ENCODE data around the gene ACVR1B.

The ACVR1B gene

DNA sequence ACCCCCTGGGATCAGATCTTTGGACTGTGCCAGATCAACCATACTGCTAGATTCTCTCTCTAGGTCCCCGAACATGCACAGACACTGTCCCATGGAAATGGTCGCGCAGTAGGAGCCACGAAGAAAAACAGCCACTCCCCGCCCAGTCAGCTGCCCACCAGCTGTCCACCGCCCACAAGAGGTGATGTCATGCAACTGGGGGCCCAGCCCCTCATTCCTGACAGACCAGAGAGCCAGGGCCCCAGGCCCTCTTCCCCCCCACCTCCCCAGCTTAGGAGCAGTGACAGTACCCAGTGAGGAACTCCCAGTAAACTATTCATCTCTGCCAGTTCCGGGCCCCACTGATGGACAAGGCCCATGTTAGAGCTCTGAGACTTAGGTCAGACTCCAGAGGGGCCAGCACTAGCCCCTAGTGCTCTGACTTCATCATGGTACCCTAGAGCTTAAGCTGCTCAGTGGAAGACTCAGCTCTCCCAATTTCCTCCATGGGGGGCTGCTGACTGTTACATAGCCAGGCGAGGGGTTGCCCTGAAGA, 51.6 kb downstream of the ACVR1B start:
- no peak for FAIRE-seq
- DNase-seq (ENCODE audit: insufficient read length, low spot score) = no peak

DNA sequence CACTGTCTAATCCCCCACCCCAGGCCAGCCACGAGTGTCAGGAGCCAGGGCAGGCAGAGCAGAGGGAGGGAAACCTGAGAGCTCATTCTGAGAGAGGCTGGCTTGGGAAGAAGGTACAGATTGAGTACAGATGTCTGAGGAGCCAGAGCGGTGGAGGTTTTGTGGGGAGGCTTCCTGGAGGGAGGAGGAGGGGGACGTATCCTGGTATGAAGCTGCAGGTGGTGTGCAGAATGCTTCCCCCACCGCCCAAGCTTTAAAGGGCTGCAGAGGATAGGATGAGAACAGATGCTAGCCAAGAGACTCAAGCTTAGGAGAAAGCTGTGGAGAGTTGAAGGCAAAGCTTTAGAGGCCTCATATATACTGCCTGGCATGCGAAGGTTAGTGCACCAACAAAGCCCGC, 52.1 kb downstream of the ACVR1B start:
- no peak for FAIRE-seq
- no peak for DNase-seq (ENCODE audit: insufficient read length, low spot score)

DNA sequence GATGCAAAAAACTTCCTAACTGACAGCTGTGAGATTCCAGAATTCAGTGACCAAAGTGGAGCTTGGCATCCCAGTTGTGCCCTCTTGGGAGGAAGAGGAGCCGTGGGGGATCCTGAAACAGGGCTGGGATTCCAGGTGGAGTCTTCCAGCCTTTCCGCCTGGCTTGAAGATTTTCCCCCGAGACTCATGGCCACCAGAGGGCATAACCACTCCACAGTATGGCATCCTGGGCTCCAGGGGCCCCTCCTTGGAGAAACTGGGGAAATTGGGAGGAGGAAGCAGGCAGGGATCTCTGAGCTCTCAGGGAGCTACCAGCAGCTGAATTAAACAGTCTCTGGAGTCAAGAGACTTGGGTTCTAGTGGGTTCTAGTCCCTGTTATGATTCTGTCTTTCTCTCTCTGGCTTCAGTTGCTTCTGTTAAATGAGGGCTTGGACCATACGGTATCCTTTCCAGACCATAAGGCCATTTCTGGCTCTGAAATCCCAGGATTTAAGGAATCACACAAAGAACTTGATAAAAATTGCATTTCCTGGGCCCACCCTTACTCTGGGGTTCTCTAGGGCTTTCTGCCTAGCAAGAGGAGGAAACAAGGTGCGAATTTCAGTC, 52.6 kb downstream of the ACVR1B start:
- FAIRE-seq (no peak), DNase-seq (ENCODE audit: insufficient read length, low spot score) (no peak)

DNA sequence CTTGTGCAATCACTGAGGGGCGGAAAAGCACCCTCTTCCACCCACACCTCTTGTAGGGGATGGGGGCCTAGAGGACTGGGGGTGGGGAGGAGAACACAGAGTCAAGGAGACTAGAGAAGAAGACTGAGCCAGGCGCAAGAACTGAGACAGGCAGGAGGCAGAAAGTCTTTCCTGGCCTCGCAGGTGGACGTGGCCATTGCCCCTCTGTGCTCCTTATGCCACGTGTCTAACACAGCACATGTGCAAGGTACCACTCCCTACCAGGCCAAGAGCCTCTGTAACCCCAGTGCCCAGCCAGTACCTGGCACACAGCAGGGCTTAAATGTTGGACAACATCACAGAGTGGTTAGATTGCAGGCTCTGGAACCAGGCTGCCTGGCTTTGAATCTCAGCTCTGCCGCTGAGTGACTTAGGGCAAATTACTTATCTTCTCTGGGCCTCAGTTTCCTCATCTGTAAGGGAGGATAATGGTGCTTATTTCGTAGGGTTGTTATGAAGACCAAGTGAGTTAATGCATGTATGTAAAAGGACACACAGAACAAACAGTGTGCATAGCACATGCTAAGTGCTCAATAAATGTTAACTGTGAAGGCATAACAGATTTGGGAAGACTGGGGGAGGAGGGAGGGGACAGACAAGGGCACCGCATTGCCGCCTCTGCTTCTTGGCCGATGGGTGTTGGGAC, 53.9 kb downstream of the ACVR1B start:
- FAIRE-seq (no peak), DNase-seq (ENCODE audit: insufficient read length, low spot score) (no peak)

DNA sequence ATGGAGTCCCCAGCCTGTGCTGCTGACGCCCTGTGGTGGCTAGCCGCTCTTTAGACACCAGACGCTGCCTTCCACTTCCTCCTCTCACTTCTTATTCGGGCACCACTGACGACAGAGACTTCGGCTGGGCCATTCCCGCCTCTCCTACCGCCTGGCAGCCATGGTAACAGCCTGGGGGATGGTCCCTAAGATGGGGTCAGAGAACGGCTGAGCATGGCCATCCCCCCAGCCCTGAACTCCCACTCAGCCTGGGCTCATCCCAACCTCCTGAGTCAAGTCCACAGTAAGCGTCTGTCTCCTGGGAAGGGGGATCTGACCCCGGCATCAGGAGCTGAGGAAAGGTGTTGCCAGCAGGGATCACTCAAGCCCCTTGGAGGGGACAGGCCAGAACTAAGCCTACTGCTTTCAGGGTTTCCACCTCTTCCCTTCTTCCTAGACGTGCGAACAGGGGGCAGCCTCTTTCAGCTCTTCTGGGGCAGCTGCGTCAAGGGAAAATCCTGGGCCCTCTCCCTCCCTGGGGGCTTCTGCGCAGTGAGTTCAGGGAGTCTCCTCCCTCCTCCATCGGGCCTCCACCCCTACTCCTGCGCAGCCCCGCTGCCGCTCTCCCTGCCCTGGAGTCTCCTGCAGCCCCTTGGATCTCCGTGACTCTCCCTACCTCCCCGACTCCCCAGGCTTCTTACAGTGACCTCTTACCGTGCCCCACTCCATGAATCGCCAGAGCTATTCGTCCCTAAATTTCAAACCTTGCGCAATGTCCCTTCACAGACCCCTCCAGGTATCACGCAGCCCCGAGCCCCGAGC, 54.6 kb downstream of the ACVR1B start:
- FAIRE-seq (peak; percentile 73), DNase-seq (ENCODE audit: insufficient read length, low spot score) (peak; percentile 83)

DNA sequence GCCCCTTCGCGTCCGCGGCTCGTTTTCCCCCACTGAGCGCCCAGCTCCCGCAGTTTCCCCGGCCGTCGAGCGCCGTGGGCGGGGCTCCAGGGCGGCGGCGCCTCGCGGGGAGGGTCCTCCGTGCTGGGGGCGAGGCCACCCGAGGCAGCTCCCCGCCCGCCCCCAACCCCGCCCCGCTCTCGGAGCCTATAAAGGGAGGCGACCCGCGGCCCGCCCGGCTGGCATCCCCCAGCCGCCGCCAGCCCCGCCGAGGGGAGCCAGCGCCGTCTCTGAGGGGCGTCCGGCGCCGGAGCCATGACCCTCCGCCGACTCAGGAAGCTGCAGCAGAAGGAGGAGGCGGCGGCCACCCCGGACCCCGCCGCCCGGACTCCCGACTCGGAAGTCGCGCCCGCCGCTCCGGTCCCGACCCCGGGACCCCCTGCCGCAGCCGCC, 55.2 kb downstream of the ACVR1B start, which contains the start of gene TAMALIN:
TAMALIN (plus strand) TSS at position 221 of the 432 bp plus-strand sequence; CDS start at position 295, 74 bp downstream.
- no peak for DNase-seq (ENCODE audit: insufficient read length, low spot score)
- no peak for FAIRE-seq

DNA sequence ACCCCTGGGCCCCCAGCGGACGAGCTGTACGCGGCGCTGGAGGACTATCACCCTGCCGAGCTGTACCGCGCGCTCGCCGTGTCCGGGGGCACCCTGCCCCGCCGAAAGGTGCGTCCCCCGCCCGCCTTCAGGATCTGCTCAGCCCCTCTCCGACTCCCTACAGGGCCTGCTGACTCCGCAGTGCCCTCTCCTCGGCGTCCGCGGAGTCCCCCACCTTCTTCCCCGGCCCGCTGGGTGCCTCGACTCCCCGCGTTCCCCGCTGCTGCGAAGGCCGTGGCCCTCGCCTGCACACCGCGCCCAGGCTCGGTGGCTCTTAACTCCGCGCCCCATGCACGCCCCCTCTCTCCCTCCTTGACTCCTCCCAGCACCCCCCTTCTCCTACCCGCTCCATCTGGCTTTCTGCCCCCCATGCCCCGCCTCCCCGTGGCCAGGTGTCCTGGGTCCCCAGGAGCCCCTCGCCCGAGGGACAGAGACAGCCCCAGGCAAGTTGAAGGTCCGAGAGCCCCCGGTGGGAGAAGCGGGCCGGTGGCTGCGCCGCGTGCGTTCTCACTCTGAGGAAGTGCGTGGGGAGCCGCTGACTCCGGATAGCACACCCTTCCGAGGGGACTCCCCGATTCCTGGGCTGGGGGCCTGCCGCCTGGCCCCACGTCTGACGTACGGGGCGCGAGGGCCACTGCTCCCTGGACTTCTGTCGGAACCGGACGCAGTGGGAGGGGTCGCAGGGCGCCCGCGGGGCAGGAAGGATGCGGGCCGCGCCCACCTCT, 55.8 kb downstream of the ACVR1B start:
- FAIRE-seq (no peak), DNase-seq (ENCODE audit: insufficient read length, low spot score) (no peak)

DNA sequence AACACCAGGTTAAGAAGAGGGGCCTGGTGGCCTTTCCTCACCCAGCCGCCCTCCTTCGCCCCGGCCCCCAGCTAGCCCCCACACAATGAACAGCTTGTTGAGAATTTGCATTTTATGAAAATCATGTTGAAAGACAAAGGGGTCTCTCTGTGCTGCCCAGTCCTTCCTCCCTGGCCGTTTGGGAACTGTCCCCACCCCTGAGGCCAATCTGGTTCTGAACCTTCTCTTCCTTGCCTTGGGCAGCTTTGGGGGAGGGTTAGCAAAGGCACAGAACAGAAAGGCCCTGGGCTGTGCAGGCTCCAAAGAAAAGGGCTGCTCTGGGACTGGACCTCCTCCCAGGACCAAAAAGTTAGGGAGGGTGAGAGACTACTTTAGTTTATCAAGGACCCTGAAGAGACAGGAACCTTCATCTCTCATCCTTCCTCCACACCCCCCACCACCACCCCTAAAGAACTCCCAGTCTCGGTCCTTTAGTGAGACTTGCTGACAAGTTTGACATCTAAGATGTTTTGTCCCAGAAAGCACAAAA, 56.5 kb downstream of the ACVR1B start:
- DNase-seq (ENCODE audit: insufficient read length, low spot score) (no peak), FAIRE-seq (no peak)

DNA sequence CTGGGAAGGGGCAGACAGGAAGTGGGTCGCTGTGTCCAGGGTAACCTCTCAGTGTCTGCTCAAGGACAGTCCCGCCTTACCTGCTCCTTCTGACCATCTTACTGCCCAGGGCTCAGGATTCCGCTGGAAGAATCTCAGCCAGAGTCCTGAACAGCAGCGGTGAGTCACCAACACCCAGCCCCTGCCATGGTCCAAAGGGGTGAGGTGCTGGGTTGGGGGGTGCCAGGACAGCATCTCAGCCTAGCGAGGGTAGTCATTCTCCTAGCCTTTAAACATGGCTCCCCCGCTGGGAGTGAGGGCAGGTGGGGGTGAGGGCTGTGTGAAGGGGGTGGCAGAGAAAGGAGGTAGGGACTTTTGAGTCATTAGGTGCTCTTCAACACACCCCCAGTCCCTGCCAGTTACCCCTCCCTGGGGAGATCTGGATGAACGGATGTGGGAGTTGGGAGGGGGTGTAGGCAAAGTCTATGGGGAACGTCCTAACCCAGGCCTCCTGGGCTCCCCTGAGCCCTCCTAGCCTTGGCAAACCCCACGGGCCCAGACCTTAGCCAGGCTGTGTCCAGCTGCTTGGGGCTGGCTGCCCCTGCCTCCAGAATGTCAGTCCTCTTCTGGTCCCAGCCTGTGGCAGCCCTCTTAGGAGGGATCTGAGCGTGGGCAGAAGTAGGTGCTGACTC, 57.7 kb downstream of the ACVR1B start:
- DNase-seq (ENCODE audit: insufficient read length, low spot score) (no peak), FAIRE-seq (no peak)

DNA sequence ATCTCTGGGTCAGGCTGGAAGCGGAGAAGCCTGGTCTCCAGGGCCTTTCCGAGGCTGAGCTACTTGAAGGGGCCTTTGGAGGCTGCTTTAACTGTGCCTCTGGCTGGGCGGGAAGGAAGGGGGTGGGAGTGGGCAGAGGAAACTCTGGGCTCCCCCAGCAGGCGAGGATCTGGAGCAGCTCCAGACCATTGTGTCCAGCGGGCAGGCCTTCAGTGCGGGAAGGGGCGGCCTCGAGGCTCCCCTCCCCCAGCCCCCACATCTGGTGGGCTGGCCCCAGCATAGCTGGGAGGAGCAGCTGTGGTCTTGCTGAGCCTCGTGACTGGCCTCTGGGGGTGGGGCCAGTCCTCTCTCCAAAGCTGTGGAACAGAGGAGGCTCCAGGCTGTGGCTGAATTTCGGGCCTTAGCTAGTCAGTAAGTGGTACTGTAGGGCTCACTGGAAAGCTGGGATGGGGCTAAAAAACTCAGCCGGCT, 58.7 kb downstream of the ACVR1B start:
- DNase-seq (ENCODE audit: insufficient read length, low spot score) (no peak), FAIRE-seq (no peak)

DNA sequence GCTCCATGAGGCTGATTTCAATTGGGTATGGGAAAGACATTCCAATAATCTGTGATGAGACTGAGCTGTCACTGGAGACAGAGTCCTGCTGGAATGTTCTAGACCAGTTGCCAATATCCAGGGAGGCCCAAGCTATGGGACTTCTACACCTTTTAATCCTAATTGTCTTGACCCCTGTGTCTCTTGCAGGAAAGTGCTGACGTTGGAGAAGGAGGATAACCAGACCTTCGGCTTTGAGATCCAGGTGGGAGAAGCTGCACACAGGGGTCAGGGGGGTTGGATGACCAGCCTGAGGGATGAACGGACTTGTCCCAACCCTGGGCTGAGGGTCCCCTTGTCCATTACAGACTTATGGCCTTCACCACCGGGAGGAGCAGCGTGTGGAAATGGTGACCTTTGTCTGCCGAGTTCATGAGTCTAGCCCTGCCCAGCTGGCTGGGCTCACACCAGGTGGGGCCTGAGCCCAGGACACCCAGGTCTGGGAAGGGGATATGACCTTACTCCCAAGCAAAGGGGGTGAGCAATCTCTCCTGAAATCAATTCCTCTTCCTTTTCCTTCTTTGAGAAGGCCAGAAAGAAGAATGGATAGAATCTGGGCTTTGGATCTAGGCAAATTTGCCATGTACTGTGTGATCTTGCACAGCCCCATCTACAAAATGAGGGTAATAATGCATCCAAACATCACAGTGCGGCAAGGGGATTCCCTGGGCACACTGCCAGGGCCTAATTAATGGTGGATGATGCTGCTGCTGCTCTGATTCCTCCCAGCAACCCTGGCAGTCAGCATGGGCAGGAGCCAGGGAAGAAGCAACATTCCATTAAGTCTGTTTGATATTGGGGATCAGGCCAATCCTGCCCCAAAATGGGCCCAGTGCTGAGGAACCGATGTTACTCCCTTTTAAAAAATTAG, 59.4 kb downstream of the ACVR1B start:
- DNase-seq (ENCODE audit: insufficient read length, low spot score) (no peak), FAIRE-seq (no peak)

DNA sequence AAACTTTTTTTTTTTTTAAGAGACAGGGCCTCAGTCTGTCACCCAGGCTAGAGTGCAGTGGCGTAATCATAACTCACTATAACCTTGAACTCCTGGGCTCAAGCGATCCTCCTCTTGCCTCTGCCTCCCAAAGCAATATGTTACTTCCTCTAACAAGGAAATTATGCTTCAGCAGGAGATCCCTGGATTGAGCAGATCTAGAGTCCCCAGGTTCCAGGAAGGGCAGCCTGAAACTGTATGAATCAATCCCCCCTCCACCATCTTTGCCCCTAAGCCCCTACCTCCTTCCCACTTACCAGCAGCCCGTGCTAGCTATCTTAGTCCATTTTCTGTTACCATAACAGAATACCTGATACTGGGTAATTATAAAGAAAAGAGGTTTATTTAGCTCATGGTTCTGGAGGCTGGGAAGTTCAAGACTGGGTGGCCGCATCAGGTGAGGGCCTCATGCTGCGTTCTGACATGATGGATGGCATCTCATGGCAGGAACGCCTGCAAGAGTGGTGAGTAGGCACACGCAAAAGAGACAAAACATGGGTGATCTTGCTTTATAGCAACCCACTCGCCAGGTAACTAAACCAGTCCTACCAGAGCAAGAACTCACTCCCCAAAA, 60.2 kb downstream of the ACVR1B start:
- FAIRE-seq = no peak
- no peak for DNase-seq (ENCODE audit: insufficient read length, low spot score)

DNA sequence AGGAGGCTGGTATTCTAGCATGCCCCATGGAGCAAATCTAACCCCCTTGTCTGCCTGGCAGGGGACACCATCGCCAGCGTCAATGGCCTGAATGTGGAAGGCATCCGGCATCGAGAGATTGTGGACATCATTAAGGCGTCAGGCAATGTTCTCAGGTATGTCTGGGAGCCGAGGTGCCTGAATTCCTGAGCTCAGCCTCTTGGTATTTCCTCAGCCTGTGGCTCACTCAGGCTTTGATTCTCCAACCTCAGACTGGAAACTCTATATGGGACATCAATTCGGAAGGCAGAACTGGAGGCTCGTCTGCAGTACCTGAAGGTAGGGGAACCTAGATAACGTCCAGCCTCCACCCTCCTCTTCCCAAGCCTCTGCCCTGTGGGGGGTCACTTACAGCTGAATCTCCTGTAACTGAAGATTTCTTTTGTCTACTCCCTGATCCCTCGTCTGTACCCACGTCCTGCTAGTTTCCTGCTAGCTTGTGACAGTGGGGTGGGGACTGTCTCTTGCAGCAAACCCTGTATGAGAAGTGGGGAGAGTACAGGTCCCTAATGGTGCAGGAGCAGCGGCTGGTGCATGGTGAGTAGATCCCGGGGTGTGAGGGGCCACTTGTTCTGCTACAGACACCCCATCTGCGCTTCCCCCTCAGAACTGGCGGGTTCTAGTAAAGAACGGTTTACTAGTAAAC, 62.3 kb downstream of the ACVR1B start:
- FAIRE-seq (no peak), DNase-seq (ENCODE audit: insufficient read length, low spot score) (no peak)

DNA sequence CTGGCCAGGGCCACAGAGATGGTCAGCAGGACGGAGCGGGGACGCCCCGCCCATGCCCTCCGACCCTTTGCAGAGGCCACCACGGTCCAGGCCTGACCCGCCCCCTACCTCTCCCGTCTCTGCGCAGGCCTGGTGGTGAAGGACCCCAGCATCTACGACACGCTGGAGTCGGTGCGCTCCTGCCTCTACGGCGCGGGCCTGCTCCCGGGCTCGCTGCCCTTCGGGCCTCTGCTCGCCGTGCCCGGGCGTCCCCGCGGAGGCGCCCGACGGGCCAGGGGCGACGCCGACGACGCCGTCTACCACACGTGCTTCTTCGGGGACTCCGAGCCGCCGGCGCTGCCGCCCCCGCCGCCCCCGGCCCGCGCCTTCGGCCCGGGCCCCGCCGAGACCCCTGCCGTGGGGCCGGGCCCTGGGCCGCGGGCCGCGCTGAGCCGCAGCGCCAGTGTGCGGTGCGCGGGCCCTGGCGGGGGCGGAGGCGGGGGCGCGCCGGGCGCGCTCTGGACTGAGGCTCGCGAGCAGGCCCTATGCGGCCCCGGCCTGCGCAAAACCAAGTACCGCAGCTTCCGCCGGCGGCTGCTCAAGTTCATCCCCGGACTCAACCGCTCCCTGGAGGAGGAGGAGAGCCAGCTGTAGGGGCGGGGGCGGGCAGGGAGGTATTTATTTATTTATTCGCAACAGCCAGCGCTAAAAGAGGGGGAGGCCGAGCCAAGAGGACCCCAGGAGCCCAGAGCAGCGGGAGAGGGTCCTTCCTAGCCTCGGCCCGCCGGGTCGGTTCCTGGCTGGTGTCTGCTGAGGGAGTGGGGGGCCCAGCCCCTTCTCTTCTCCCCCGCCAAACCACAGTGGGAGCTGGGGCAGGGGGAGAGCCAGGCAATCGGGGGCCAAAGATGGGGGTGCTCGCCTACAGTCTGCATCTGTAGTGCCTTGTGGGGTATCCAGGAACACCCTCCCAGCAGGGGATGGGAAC, 63.4 kb downstream of the ACVR1B start:
- DNase-seq (ENCODE audit: insufficient read length, low spot score) (no peak), FAIRE-seq (no peak)

DNA sequence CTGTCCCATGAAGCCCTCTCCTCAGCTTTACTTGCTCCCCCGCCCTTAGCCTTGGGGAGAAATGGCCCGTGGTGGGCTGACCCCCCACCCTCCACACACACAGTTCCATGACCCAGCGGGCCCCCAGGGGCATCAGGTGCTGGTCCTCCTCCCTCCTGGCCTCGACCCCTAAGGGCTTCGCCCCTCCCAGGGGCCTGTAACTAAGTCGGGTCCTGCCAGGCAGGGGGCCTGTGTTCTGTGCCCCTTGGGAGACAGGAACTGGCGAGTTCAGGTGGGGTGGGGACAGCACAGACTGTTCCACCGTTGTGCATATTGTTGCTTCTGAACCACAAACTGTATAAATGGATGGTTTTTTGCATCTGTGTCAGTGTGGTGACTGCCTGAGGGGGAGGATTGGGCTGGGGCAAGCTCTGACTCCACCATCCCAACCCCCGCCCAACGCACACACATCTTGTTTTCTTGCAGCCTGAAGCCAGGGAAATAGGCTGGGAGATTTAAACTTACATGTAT, 64.1 kb downstream of the ACVR1B start:
- DNase-seq (ENCODE audit: insufficient read length, low spot score) = no peak
- FAIRE-seq = no peak

DNA sequence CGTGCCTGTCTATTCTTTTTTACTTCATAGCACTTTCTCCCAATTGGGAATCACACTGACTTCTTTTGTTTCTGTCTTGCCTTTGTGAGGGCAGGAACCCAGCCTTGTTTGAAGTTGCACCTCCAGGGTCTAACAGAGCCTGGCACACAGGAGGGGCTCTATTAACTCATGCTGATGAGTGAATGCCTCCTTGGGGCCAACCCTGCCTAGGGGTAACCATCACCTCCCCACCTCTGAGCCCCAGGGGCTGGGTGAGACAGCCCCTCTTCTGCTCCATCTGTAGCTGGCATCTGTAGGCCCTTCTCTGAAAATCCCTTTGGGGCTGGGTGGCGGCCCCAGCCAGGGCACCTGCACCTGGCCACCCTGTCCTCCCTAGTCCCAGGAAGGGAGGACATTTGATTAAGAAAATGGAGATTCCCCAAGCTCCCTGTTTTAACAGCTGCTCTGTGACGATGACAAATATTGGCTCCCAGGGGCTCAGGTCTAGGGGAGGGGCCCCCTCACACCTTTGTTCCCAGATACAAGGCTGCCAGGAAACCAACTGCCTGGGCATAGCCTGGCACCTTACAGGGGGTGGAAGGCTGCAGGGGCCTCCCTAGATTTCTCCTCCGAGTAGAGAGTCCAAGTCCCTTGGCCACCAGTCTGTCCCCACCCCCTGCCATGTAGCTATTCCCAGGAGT, 67.1 kb downstream of the ACVR1B start:
- FAIRE-seq = no peak

More for the DNA sequence above, 67.1 kb downstream of the ACVR1B start:
- no peak for DNase-seq (ENCODE audit: insufficient read length, low spot score)

All from GM19239 (cell line).